ENCODE results near the gene C2CD4D.

The C2CD4D gene

DNA sequence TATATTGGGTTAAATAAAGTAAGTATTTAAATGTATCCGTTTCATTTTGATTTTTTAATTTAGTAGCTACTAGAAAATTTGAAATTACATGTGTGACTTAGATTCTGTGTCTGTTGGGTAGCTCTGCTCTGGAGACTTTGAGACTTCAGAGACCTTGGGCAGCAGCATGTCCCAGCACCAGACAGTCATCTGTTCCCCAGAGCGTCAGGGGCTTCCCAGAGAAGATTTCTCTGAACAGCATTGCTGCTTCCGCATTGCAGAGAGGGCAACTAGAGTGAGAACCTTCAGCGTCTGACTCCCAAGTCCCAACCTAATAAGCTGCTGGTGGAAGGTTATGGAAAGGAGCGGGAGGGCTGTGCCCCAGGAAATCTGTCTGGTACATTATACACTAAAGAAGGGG, 41.0 kb downstream of the C2CD4D start:
- TF ChIP-seq, protein P1, sequence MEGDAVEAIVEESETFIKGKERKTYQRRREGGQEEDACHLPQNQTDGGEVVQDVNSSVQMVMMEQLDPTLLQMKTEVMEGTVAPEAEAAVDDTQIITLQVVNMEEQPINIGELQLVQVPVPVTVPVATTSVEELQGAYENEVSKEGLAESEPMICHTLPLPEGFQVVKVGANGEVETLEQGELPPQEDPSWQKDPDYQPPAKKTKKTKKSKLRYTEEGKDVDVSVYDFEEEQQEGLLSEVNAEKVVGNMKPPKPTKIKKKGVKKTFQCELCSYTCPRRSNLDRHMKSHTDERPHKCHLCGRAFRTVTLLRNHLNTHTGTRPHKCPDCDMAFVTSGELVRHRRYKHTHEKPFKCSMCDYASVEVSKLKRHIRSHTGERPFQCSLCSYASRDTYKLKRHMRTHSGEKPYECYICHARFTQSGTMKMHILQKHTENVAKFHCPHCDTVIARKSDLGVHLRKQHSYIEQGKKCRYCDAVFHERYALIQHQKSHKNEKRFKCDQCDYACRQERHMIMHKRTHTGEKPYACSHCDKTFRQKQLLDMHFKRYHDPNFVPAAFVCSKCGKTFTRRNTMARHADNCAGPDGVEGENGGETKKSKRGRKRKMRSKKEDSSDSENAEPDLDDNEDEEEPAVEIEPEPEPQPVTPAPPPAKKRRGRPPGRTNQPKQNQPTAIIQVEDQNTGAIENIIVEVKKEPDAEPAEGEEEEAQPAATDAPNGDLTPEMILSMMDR (IDR thresholded peaks at IDR 0.05): no peak

DNA sequence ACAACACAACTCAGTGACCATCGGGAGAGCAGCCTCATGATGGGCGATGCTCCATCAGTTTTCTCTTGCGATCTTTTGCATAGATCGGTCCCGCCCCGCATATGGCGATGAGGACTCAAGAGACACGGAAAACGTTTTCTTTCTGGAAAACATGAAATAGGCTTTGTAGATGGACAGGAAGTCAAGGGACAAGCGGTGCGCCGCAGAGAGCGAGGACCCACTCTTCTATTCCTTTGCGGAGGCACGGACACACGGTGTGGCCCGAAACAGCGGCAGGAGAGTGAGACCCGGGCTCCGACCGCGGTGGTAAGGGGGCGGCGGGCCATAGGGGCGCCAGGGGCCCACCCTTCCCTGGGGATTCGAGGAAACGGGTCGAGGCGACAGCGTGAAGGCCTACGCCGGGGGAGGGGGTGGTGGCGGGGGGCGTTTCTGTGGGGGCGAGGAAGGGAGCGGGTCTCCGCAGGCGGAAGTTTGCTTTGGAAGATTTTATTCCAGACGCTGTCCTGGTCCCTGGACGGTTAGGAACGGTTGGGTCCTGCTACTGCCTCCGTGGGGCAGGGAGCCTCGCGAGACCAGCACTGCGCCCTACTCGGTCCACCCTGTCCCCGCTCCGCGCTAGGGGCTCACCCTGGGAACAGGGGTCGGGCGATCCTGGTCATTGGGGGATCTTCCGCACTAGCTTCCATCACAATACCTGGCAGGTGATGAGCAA, 48.5 kb downstream of the C2CD4D start:
- TF ChIP-seq, protein P1 (IDR thresholded peaks at IDR 0.05): no peak

DNA sequence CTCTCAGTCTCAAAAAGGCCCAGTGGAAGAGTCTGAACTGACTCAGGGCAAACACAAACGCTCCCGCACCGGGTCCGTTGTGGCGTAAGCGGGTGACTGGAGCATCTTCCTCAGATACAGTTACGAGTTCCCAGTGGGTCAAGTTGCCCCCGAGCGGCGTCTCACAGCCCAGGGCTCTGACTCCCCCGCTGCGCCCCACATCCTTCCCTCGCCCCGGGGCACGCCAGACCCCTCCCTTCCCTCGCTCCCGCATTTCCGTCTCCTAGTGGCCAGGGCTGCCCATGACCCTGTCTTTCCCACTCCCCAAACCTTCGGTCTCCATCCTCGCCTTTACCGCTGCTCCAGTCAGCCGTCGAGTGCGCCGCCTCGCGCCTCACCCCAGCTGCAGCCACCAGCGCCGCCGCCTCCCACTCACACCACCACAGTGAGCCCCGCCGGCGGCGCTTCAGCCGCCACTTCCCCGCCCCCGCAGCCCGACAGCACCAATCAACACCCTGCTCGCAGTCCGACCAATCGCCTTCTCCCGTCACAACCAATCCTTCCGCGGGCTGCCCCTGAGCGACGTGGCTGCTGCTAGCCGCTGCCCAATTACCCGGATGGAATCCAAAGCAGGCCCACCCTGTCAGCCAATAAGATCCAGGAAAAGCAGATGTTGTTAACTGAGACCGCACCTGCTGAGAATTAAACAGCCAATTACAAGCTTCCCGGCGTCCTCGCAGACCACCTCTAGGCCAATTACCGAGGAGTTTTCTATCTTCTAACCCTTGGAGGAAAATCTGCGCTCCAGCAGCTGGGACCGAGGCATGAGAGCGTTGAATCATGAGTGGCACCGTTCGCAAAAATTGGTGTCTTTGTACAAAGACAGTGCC, 49.3 kb downstream of the C2CD4D start, which contains the start of gene TDRKH:
Gene TDRKH, minus strand, starts transcription at position 430 of the 869 bp plus-strand sequence. CDS start 7,478 bp downstream, outside the sequence.
- TF ChIP-seq, protein P1 (IDR thresholded peaks at IDR 0.05): peak; percentile 50; the same call in 1 of the 2 replicates

Measured in LNCAP (cell line).